NOMO-1 treated with DMSO at 0.1 percent for 48 hours (cell line): Measurements from ENCODE around the gene ATP2B2.

ENCODE experiments used
- DNase-seq: peaks from one replicate; lab custom pipeline; 2025; ENCODE audit not compliant: unreplicated experiment; lab: John Stamatoyannopoulos, UW

ATP2B2 gene

DNA sequence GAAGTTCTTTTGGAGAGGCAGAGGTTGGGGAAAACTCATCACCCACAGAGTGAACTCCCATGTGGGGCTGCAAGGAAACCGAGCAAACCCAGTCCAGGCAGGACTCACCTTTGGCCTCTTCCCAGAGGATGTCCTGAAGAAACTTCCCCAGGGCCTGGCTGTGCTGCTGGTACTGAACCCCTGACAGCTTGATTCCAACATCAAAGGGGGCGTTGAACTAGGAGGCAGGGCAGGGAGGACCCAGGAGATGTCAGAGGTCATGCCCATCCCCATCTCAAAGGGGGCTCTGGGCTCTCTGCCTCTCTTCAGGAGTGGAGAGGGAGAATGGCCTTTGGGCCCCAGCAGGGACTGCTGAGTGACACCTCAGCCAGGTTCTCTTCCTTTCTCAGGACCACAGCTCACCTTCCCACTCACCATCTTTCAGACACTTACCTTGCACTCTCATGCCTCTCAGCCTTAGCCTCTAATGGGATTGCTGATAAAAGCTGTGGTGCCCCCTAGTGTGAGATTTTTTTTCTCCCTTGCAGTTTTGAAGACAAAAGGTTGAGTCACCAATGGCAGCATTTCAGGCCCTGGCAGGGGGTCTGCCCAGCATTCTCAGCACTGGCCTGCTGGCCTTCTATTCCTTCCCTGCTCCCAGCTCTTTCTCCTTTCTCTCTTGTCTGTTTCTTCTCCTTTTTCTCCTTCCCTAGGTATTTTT is 218.6 kb downstream of the ATP2B2 start:
- DNase-seq: no peak

DNA sequence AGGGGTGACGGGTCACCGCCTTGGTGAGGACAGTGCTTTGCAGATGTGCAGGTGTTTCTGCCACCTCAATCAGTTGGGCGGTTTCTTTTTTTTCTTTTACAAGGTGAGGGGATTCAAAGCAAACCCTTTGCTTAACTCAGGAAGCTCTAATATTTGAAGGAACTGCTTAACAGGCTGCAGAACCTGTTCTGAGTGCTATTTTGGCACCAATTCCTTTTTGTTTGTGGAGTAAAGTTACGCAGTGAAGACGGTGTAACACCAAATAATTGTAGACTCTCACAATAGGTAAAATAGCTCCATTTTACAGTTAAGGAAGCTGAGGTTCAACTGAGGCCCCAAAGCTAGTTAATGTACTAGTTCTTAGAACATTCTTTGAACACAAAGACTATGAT is 219.3 kb downstream of the ATP2B2 start:
- DNase-seq: no peak

DNA sequence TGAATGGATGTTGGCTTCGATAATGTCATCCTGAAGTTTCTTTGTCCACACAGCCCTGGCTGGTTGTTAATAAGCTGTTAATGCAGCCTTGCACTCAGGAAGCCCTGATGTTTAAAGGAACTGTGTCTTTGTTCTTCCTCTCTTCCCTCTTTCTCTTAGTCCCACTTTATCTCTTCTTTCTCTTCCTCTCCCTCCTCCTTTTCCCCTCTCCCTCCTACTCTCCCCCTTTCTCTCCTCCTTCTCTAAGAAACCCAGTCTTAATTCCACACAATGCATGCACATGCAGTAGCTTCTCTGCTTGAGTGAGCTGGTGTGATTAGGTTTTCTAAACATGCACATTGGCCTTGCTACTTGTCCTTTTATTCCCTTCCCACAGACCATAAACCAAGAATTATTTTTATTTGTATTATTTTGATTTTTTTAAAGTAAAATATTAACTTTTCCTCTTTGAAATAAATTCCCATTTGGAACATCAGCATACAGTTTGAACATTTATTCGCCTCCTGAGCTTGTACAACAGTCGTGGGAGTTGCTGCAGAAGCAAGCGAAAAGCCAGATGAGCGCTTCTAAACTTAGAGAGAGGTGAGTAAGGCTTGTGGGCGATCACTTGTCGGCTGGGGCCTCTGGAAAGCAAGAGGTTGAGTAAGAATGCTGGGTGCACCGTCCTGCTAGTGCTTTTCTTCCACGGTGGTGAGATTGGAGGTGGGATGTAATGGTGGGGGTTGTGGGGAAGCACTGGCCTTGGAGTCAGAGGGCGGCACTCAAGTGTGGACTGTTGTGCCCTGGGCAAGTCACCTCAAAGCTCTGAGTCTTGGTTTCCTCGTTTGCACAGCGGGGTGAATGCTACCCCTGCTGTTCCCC is 219.9 kb downstream of the ATP2B2 start:
- no peak for DNase-seq

DNA sequence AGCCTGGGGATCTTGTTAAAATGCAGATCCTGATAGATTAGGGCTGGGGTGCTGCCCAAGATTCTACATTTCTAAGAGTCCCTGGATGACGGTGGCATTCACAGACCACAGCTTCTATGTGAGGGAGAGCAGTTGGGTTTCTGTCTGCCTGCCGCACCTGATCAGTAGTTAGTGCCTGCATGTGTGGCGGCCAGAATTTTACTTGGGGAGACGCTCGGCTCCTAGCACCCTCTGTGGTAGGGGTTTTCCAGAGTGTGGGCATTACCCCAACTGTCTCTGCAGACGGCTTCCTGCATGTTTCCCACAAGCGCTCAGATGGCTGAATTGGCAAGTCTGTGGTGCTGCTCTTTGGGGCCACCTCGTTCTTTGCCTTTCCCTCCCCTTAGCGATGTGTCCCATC is 220.9 kb downstream of the ATP2B2 start:
- DNase-seq: no peak

DNA sequence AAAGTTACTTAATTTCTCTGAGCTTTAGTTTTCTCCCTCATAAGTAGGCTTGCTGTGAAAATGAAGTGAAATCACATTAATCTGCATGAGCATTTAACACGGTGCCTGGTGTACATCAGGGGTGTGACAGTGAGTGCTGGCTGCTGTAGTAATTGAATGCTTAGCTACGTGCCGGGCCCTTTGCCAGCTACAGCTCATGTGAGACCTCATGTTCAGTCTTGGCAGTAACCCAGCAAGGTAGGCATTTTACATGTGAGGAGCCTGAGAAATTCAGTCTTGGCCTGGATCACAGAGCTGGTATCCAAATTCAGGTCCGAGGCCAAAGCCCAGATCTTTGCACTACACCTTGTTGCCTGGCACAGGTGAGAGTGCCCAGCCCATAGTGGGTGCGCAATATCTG is 221.7 kb downstream of the ATP2B2 start:
- DNase-seq: no peak

DNA sequence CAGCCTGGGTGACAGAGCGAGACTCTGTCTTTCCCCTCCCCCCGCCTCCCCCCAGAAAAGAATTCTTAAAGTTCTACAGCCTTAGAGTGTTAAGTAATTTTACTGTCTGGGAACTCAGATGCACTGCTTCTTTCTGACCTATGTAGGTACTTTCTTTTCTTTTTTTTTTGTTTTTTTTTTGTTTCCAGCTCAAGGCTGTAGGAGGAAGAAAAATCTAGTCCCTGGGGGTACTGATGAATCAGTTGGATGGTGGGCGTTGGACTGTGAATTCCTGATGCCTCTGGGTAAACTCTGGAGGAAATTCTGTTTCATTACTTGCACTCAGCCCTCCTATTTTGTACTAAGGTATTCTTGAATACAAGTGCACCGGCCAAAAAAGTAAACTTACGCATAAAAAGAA is 223.4 kb downstream of the ATP2B2 start:
- no peak for DNase-seq

DNA sequence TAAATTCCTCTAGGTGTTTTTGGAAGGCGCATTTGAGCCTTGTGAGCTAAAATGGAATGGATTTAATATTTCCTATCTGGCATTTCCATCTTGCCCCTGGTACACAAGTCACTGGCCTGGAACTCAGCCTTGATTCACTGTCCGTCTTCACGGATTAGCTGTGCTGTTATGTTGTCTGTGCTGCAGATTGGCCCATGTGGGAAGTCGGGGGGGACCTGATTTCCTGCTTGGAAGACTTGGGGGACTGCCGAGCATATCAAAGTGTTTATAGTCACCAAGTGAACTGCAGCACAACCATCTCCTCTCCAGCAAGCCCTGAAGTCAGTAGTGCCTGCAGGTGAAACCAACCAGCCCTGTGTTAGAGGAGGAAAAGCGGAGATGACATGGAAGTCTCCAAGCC is 224.8 kb downstream of the ATP2B2 start:
- DNase-seq: no peak

DNA sequence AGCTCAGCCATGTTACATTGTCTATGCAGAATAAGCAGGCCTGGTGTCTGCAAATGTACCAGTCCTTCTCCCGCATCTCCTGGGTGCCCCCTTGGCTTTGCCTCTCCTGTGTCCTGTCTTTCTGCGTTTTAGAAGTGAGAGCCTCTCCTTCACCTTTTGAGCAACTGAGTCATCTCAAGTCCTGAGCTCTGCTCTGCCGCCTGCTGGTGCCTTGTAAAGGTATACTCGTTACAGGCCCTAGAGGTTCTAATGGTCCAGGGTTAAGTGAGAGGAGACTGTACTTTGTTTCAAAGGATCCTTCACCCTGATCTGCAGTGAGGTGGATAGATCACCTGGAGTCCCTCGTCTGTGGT is 225.2 kb downstream of the ATP2B2 start:
- DNase-seq: no peak

DNA sequence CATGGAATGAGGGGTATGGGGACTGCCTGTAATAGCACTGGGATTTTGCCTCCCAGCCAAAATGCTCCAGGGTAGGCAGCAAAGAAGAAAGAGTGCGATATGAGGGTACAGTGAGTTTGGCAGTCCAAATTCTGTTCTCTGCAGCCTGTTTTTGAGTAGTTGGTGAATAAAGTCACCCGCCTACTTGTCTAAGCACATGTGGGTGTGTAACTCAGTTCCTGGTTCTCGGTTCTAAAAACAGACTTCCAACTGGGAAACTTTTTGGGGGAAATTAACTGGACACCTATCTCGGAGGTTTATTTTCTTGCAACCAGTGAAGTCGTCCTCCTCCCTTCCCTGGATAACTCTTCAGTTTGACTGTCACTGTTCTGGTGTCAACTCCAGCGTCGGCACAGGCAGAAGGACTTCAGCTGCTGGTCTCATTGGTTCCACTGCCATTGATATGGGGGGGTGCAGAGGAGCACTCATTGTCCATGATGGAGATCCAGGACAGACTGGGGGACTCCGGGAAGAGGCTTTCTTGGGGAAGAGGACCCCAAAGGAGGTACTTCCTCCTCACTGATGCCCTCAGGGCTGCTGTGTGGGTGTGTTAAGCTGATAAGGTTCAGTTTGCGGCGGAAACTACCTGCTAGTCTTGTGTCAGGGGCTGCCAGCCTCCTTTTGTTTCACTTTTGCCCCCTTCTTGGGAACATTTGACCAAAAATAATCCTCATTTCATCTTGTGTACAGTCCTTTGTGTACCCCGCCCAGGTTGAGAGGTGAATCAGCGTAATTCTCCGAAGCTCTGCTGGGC is 225.8 kb downstream of the ATP2B2 start:
- DNase-seq: no peak

DNA sequence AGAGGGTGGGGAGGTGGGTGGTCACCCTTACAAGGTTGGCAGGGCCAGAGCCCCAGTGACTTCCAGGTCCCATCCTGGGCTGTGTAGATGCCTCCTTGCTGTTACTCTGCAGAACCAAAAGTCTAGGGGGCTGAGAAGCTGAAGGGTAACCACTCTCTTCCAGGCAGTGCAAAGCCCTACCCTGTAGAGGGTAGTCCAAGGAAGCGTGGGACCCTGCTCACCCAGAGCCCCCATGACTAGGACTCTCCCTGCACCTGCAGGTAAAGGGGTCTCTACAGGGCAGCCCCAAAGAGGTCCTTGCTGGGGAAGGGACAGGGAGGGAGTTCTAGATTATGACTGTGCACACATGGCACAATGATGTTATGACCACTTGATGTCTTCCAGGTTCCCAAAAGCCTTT is 226.9 kb downstream of the ATP2B2 start:
- DNase-seq: no peak

DNA sequence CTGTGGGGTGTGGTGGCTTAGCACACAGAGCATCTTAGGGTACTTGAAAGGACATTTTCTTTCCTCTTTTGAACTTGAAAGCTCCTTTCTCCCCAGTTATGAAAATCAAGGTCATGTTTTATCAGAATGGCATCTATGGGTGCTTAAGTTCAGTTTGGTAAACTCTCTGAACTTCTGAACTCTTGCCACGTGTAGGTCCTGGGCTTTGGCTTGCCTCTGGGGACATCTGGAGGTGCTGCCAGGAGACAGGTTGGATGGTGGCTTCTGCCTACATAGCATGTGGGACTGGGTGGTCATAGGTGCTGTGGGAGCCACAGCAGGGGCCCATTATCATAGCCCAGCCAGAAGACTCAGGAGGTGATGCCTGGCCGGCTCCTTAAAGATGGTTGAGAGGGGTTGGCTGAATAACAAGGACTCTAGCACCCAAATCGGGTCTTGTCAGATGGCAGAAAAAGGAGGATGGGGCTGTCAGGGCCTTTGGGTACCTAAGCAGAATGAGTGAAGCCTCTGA is 228.2 kb downstream of the ATP2B2 start:
- no peak for DNase-seq

DNA sequence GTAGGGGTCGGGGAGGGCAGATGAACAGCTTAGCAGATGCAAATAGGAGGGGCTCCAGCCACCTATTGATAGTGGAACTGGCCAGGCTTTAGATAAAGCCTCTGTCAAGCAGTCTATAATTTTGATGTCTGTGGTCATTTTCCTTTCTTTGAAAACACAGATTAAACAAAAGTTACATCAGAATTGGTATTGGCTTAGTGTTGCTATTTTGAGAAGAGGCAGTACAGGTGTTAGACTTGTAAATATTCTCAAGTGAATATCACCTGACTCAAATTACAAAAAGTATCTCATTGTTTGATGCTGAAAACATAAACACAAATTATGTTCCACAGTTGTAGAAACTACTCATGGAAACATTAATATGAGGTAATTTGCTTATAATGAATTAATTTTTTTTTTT is 230.8 kb downstream of the ATP2B2 start:
- no peak for DNase-seq
